Measurements from ENCODE around the gene MTA3.

DNA sequence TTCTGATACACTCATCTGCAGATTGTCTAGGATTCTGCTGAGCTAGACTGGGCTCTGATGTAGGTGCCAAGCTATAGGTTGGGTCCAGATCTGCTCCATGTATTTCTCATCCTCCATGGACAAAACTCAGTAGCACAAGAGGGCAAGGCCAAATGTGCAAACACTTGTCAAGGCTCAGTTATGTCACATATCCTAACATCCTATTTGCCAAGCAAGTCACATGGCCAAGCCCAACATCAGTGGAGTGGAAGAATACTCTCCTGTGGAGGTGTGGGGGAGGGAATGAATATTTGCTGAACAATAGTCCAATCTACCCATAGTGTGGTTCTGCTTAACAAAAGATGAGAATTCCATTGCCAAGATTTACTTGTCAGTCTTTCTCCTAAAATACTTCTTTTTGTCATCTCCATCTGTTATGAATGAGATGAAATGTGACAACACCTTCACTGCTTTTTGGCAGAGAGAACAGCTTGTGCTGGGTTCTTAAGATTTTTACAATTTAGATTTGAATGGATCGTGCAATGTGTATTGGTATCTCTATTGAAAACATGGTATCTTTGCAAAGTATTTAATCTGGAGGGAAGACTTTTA, 105.7 kb downstream of the MTA3 start:
- TF ChIP-seq CTCF (IDR thresholded peaks at IDR 0.05 in 4 of 5, conservative IDR thresholded peaks at IDR 0.05 in 1 of 5) (no peak), POLR2A (IDR thresholded peaks at IDR 0.05) (no peak)
